GM12801 (cell line): ENCODE results near the gene PRKCE.

Source experiments
- TF ChIP-seq, protein P1 (sequence below): IDR thresholded peaks from one replicate; pipeline ENCODE4 v1.5.1; 2011; ENCODE audit warnings: control low read depth; ENCODE audit not compliant: insufficient read length; ENCODE audit errors: extremely low read depth

Gene PRKCE

DNA sequence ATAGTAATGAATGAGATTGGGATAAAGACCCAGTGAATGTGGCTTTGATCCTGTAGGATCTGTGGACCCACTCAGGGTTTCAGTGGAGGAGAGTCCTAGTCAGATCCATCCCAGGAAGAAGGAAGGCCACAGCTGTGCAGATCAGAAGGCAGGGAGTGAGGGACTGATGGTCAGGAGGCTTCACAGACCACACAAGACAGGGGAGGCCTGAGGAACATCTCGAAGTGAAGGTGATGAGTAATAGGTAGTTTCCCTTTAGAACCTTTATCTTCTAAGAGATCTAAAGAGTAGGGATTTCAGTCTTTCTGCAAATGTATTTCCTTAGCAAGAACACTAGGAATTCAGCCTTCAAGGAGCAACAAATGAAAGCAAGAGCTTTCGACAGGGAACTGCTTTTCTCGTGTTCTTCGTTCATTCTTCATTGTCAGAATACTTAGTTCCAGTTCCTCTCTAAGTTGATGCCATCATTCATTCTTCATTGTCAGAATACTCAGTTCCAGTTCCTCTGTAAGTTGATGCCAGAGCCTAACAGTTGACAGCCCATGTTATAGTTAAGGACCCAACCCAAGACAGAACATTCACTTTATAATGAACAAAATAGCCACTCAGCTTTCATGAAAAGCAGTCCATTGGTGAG, 495.5 kb downstream of the PRKCE start:
- TF ChIP-seq, protein P1, sequence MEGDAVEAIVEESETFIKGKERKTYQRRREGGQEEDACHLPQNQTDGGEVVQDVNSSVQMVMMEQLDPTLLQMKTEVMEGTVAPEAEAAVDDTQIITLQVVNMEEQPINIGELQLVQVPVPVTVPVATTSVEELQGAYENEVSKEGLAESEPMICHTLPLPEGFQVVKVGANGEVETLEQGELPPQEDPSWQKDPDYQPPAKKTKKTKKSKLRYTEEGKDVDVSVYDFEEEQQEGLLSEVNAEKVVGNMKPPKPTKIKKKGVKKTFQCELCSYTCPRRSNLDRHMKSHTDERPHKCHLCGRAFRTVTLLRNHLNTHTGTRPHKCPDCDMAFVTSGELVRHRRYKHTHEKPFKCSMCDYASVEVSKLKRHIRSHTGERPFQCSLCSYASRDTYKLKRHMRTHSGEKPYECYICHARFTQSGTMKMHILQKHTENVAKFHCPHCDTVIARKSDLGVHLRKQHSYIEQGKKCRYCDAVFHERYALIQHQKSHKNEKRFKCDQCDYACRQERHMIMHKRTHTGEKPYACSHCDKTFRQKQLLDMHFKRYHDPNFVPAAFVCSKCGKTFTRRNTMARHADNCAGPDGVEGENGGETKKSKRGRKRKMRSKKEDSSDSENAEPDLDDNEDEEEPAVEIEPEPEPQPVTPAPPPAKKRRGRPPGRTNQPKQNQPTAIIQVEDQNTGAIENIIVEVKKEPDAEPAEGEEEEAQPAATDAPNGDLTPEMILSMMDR = no peak

DNA sequence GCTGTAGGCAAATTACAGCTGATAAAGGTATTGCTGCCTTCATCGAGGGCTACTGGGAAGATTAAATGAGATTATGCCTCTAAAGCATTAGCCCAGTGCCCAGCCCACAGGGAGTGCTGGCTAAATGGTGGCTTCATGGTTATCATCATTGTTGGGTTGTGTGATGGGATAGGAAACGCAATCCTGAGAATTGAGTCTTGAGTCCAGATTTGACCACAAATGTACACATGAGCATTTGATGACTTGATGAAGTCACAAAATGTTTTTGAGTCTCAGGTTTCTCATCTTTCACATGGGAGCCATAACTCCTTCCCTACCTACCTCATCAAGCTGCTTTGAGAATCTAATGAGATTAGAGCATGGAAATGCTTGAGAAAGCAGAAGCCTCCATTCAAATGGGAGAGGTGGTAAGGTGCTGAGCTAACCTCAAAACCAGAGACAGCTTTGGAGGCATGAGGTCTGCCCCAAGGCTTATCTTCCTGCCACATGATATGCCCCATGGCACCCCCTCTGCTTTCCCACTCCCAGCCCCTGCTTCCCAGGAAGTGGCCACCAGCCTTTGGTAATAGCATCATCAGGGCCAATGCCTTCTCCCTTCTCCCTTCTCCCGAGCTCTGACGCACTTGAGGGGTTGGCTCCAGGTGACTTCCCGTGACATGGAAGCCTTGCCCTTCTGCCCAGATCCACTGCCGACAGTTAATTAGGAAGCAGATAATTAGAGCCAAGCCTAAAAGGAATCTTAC, 496.3 kb downstream of the PRKCE start:
- TF ChIP-seq, protein P1 = no peak

DNA sequence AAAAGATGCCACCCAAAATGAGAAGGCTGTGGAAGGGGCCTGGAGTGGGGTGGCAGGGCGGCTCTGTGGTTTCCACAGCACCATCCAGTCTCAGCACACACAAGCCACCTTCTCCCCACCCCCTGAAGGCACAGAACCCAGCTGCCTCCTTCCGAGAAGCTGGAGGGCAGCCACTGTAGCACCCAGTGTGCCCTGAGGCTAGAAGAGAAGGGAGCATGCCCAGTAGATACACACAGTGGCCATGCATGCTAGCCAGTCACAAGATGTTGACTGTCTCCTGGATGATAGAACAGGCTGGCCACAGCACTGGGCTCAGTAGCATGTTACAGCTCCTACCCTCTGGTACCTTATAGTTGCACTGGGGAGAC, 496.9 kb downstream of the PRKCE start:
- TF ChIP-seq, protein P1 = no peak

DNA sequence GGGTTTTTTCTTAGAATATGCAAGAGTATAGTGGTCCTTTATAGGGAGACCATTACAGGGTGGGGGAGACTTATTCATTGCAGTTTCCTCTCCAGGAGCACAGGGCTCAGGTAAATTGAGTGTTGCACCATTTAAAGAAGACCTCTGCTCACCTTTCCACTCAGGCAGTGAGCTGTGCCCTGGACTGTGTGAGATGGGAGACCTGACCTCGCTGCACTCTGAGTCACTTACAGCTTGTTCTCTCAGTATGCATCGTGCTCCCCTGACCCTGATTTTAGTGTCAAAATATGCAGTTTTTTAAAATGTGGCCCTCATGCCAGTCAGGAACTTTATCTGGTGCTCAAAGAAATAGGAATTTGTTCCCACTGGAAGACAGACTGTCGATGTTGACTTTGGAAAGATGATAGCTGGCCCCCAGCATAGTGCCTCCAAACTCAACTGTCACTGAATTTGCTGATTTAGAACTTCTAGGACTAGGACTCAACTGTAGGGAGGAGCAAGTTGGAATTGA, 499.0 kb downstream of the PRKCE start:
- TF ChIP-seq, protein P1 = no peak

DNA sequence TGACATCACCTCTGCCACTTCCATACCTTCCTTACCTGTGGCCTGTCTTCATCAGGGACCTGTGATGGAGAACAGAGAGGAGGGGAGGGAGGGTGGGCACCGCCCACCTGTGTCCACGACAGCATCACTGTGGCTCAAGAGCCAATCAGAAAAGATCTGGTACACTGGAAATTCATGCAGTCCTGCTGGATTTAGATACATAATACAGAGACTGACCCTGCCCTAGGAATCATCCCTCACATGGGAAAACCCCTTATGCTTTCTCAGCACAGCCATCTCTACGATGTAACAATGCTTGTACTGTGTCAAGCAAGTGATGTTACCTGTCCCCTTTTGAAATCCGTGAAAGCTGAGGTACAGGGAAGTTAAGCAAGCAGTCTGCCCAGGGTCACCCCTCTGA, 500.1 kb downstream of the PRKCE start:
- TF ChIP-seq, protein P1 = no peak

DNA sequence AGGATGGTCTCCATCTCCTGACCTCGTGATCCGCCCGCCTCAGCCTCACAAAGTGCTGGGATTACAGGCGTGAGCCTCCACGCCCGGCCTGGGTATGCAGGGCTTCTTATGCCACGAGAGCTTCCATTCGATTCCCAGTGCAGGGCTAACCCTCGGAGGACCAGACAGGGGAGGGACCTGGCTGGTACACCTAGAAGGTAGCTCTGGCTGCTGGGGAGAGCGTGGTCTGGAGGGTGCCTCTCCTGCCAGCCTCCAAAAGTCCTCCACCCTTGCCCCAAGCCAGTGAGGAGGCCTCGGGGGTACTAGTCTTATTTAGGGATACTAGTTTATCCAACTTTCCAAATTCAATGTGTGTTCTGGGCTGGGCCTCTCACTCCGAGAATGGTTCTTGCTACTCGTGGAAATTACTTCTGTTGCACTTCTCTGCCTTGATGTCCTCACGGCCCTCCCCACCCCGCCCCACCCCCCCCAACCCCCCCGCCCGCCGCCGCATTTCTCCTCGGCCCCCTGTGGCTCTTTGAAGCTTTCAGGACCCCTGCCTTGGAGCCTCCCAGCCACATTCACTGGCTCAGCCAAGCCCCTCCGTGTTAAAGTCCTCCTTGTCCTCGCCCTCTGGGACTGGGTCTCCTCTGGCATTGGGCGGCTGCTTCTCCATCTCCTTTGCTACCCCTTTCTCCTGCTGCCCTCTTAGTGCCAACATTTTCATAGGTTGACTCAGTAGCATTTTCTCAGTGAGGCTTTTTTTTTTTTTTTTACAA, 502.7 kb downstream of the PRKCE start:
- TF ChIP-seq, protein P1 = no peak
